ENCODE data around the gene SLC24A3. TPM values are rescaled to one million over a fixed set of nuclear protein-coding genes. Genes with fewer than 3 reads are reported as not detected.
A peak's percentile ranks its signal among the peaks of the same experiment; 100 is the strongest.

The SLC24A3 gene
- total and polyA plus RNA-seq, 2 of the 13 experiments (the other 11 are each of a cell fraction or from before 2014, with no cell fraction given) = not detected

DNA sequence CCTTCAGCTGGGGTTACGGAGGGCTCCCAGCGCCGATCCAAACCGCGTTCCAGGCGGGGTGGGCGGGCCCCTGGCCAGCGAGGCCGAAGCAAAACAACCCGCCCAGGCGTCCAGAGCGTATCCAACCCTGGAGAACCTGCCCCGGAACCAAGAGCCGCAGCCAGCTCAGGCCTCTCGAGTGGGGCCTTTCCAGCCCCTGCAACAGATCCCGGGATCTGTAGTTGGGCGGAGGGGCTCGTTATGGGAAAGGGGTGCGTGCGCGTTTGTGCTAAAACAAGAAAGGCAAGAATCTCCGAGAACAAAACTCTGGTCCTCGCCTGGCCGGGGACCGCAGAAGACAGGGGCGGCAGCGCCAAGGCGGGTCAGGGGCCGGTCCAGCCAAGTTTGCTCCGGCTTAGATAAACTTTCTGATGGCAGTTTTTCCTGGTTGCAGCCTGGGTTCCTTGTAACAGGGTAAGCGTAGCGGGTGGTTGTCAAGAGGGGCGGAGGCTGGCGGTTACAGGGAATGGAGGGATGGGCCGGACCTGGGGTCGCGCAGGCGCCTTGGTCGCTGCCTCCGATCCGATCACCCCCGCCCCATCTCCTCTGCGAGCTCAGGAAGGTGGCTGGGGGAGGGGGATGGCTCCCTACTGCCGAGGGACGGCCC is 545.2 kb downstream of the SLC24A3 start (continued):
- TF ChIP-seq, protein P1, sequence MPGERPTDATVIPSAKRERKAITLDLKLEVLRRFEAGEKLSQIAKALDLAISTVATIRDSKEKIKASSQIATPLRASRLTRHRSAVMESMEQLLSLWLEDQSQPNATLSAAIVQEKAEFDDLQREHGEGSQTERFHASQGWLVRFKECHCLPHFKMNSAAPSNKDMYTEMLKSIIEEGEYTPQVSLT (CRISPR knock-in tag; IDR thresholded peaks at IDR 0.05; ENCODE audit: borderline replicate concordance, low read depth) = no peak
- TF ChIP-seq, protein P2, sequence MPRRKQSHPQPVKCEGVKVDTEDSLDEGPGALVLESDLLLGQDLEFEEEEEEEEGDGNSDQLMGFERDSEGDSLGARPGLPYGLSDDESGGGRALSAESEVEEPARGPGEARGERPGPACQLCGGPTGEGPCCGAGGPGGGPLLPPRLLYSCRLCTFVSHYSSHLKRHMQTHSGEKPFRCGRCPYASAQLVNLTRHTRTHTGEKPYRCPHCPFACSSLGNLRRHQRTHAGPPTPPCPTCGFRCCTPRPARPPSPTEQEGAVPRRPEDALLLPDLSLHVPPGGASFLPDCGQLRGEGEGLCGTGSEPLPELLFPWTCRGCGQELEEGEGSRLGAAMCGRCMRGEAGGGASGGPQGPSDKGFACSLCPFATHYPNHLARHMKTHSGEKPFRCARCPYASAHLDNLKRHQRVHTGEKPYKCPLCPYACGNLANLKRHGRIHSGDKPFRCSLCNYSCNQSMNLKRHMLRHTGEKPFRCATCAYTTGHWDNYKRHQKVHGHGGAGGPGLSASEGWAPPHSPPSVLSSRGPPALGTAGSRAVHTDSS (CRISPR knock-in tag; conservative IDR thresholded peaks at IDR 0.05) = no peak
- TF ChIP-seq ZNF792 (CRISPR knock-in tag; IDR thresholded peaks at IDR 0.05) (no peak), ZNF207 (IDR thresholded peaks at IDR 0.05; ENCODE audit: borderline replicate concordance) (no peak), CREM (IDR thresholded peaks at IDR 0.05) (no peak), CREM (CRISPR knock-in tag; IDR thresholded peaks at IDR 0.05) (no peak), ZSCAN22 (CRISPR knock-in tag; IDR thresholded peaks at IDR 0.05) (no peak), ZIK1 (CRISPR knock-in tag; IDR thresholded peaks at IDR 0.05; ENCODE audit: borderline replicate concordance, low read depth) (no peak), SUZ12 (IDR thresholded peaks at IDR 0.05; ENCODE audit: low read depth, low read length) (no peak), HDAC1 (CRISPR knock-in tag; IDR thresholded peaks at IDR 0.05) (no peak; the same call in 1 of the 2 replicates), ZBTB38 (CRISPR knock-in tag; IDR thresholded peaks at IDR 0.05) (no peak), MLLT10 (CRISPR knock-in tag; IDR thresholded peaks at IDR 0.05) (no peak), ZNF230 (CRISPR knock-in tag; IDR thresholded peaks at IDR 0.05) (no peak), ZNF605 (CRISPR knock-in tag; IDR thresholded peaks at IDR 0.05) (peak; percentile 76), ZNF720 (CRISPR knock-in tag; IDR thresholded peaks at IDR 0.05) (no peak), ZNF766 (CRISPR knock-in tag; IDR thresholded peaks at IDR 0.05; ENCODE audit: borderline replicate concordance) (no peak), FOXO1 (CRISPR knock-in tag; IDR thresholded peaks at IDR 0.05) (peak; percentile 61; the same call in 1 of the 2 replicates)
- TF ChIP-seq, protein P3, sequence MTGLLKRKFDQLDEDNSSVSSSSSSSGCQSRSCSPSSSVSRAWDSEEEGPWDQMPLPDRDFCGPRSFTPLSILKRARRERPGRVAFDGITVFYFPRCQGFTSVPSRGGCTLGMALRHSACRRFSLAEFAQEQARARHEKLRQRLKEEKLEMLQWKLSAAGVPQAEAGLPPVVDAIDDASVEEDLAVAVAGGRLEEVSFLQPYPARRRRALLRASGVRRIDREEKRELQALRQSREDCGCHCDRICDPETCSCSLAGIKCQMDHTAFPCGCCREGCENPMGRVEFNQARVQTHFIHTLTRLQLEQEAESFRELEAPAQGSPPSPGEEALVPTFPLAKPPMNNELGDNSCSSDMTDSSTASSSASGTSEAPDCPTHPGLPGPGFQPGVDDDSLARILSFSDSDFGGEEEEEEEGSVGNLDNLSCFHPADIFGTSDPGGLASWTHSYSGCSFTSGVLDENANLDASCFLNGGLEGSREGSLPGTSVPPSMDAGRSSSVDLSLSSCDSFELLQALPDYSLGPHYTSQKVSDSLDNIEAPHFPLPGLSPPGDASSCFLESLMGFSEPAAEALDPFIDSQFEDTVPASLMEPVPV (CRISPR knock-in tag; IDR thresholded peaks at IDR 0.05) = 0 out of 2 replicates have a peak, but pooled peaks have one; percentile 54
- TF ChIP-seq, protein P4, sequence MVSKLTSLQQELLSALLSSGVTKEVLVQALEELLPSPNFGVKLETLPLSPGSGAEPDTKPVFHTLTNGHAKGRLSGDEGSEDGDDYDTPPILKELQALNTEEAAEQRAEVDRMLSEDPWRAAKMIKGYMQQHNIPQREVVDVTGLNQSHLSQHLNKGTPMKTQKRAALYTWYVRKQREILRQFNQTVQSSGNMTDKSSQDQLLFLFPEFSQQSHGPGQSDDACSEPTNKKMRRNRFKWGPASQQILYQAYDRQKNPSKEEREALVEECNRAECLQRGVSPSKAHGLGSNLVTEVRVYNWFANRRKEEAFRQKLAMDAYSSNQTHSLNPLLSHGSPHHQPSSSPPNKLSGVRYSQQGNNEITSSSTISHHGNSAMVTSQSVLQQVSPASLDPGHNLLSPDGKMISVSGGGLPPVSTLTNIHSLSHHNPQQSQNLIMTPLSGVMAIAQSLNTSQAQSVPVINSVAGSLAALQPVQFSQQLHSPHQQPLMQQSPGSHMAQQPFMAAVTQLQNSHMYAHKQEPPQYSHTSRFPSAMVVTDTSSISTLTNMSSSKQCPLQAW (CRISPR knock-in tag; IDR thresholded peaks at IDR 0.05) = peak; percentile 62
- TF ChIP-seq, protein P5, sequence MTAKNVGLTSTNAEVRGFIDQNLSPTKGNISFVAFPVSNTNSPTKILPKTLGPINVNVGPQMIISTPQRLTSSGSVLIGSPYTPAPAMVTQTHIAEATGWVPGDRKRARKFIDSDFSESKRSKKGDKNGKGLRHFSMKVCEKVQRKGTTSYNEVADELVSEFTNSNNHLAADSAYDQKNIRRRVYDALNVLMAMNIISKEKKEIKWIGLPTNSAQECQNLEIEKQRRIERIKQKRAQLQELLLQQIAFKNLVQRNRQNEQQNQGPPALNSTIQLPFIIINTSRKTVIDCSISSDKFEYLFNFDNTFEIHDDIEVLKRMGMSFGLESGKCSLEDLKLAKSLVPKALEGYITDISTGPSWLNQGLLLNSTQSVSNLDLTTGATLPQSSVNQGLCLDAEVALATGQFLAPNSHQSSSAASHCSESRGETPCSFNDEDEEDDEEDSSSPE (CRISPR knock-in tag; IDR thresholded peaks at IDR 0.05) = 0 out of 2 replicates have a peak, but pooled peaks have one; percentile 42
- TF ChIP-seq, protein P6, sequence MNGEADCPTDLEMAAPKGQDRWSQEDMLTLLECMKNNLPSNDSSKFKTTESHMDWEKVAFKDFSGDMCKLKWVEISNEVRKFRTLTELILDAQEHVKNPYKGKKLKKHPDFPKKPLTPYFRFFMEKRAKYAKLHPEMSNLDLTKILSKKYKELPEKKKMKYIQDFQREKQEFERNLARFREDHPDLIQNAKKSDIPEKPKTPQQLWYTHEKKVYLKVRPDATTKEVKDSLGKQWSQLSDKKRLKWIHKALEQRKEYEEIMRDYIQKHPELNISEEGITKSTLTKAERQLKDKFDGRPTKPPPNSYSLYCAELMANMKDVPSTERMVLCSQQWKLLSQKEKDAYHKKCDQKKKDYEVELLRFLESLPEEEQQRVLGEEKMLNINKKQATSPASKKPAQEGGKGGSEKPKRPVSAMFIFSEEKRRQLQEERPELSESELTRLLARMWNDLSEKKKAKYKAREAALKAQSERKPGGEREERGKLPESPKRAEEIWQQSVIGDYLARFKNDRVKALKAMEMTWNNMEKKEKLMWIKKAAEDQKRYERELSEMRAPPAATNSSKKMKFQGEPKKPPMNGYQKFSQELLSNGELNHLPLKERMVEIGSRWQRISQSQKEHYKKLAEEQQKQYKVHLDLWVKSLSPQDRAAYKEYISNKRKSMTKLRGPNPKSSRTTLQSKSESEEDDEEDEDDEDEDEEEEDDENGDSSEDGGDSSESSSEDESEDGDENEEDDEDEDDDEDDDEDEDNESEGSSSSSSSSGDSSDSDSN (CRISPR knock-in tag; IDR thresholded peaks at IDR 0.05) = peak; percentile 97
